Thyroid gland (tissue), 4 donors: ENCODE measurements around the gene RAB3D. TPM values are rescaled to one million over a fixed set of nuclear protein-coding genes. Genes with fewer than 3 reads are reported as not detected.

ENCODE experiments used
- DNase-seq, 2 donors: peaks; one replicate each; pipeline ENCODE4 v3.0.0-alpha.2; 2019
- H3K27ac ChIP-seq, 3 donors: fragments of 200-600 bp; sonication (generic); 1 replicate in 2 of 3; 2 replicates in 1 of 3; pipeline ENCODE4 v1.5.1; 2016 to 2019; ENCODE audit warnings: mild to moderate bottlenecking in 1 of 3, moderate library complexity in 1 of 3
- H3K27me3 ChIP-seq: fragments of 200-600 bp; sonication (generic); one replicate; pipeline ENCODE4 v1.5.1; 2019
- H3K36me3 ChIP-seq, 2 donors: fragments of 200-600 bp; sonication (generic); one replicate each; pipeline ENCODE4 v1.5.1; 2016 to 2019
- H3K4me1 ChIP-seq, 2 donors: fragments of 200-600 bp; sonication (generic); one replicate each; pipeline ENCODE4 v1.5.1; 2017 to 2019
- H3K4me3 ChIP-seq, 3 donors: fragments of 200-600 bp; sonication (generic); replicated peaks in 1 of 3; 1 replicate in 2 of 3; 2 replicates in 1 of 3; pipeline ENCODE4 v1.5.1; 2016; ENCODE audit warnings: mild to moderate bottlenecking in 1 of 3
- H3K9me3 ChIP-seq: fragments of 200-600 bp; sonication (generic); one replicate; pipeline ENCODE4 v1.5.1; 2017
- POLR2A ChIP-seq, 2 donors: fragments of 450-650 bp; IDR thresholded peaks; one replicate each; pipeline ENCODE4 v1.6.1; 2017; ENCODE audit warnings: antibody characterized with exemption in 2 of 2, mild to moderate bottlenecking in 2 of 2, moderate library complexity in 1 of 2
- WGBS, 2 donors: methylation state at CpG; one replicate each; pipeline ENCODE4 v1.1.5; 2017; 5-methylcytosine and 5-hydroxymethylcytosine counted together
- intact Hi-C: fragments of 100-400 bp; cut with DNase I; formaldehyde crosslinking; loops from one replicate; pipeline ENCODE4 v1.15.1; 2023
- total RNA-seq, 4 donors: library from RNA; depleted of rRNA; stranded (reverse); fragments of >200 nt; gene quantifications; one replicate each; pipeline ENCODE4 v1.2.3, GENCODE V29; 2016
- TF ChIP-seq, protein P1 (sequence below), 6 experiments: fragments of 200-600 bp in 3 of 6; fragments of 450-650 bp in 3 of 6; sonication (generic) in 3 of 6; IDR thresholded peaks; one replicate each; pipeline ENCODE4 v1.5.1; 2016 to 2019; ENCODE audit warnings: antibody characterized with exemption in 6 of 6, mild to moderate bottlenecking in 2 of 6, inconsistent platforms in 1 of 6, moderate library complexity in 1 of 6

Gene RAB3D
- total RNA-seq, 4 donors from 2014 or later: 14.8 to 30.3 (median 20.6) TPM

DNA sequence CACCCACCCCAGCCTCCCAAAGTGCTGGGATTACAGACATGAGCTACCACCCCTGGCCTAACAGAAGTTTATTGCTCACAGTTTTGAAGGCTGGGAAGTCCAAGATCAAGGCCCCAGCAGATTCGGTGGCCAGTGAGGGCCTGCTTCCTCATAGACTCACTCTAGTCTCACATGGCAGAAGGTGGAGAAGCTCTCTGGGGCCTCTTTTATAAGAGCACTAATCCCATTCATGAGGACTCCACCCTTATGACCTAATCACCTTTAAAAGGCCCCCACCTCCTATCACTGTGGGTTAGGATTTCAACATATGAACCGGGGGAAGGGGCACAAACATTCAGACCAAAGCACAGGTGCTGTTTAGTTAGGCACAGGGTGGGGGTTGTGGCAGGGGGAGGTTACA is 28.1 kb upstream of the RAB3D start:
- no peak overlapping the region for H3K4me3 ChIP-seq
- DNase-seq: no peak
- no peaks in the 10 kb centered on the region for H3K9me3 ChIP-seq
- peaks cover 0 to 5% of the 10 kb centered on the region in 2 donors for H3K36me3 ChIP-seq
- no peaks in the 10 kb centered on the region for H3K27me3 ChIP-seq
- no peaks in the 10 kb centered on the region for H3K4me1 ChIP-seq
- 89 to 91% methylated on average over 1 to 2 of the region's 2 CpGs for WGBS, 2 donors
- TF ChIP-seq, protein P1, sequence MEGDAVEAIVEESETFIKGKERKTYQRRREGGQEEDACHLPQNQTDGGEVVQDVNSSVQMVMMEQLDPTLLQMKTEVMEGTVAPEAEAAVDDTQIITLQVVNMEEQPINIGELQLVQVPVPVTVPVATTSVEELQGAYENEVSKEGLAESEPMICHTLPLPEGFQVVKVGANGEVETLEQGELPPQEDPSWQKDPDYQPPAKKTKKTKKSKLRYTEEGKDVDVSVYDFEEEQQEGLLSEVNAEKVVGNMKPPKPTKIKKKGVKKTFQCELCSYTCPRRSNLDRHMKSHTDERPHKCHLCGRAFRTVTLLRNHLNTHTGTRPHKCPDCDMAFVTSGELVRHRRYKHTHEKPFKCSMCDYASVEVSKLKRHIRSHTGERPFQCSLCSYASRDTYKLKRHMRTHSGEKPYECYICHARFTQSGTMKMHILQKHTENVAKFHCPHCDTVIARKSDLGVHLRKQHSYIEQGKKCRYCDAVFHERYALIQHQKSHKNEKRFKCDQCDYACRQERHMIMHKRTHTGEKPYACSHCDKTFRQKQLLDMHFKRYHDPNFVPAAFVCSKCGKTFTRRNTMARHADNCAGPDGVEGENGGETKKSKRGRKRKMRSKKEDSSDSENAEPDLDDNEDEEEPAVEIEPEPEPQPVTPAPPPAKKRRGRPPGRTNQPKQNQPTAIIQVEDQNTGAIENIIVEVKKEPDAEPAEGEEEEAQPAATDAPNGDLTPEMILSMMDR (IDR thresholded peaks at IDR 0.05): no peak
- intact Hi-C loops: no loop called here
- no peak overlapping the region for H3K27ac ChIP-seq

DNA sequence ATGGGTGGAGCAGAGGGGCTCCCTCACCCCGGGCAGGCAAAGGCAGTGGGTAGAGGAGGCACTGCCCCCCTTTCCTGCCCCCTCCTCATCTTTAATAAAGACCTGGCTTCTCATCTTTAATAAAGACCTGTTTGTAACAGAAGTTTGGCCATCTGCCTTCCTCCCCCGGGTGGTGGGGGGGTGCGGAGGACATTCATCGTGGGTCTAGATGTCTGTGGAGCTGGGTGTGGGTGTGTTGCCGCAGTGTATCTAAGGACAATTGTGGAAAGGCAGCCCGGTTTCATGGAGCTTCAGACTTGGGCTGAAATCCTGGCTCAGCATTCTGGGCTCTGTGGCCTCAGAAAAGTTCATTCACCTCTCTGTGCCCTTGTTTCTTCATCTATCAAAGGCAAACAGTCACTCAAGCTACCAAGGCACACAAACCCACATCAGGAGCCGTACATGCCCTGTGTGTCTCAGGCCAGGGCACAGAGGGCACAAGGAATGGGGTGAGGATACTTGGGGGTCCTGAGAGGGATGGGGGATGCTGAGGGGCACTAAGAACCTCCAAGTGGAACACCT is 26.2 kb upstream of the RAB3D start:
- Histone ChIP-seq H3K27me3 (no peaks in the 10 kb centered on the region), H3K9me3 (no peaks in the 10 kb centered on the region), H3K27ac (no peak overlapping the region), H3K4me3 (no peak overlapping the region), H3K36me3 (peaks cover 0 to 5% of the 10 kb centered on the region in 2 donors), H3K4me1 (peaks cover 0 to 10% of the 10 kb centered on the region in 2 donors)
- no peak for TF ChIP-seq POLR2A (IDR thresholded peaks at IDR 0.05)
- 77 to 83% methylated on average over 7 of the region's 7 CpGs for WGBS, 2 donors
- intact Hi-C loops: no loop called here
- DNase-seq: no peak

DNA sequence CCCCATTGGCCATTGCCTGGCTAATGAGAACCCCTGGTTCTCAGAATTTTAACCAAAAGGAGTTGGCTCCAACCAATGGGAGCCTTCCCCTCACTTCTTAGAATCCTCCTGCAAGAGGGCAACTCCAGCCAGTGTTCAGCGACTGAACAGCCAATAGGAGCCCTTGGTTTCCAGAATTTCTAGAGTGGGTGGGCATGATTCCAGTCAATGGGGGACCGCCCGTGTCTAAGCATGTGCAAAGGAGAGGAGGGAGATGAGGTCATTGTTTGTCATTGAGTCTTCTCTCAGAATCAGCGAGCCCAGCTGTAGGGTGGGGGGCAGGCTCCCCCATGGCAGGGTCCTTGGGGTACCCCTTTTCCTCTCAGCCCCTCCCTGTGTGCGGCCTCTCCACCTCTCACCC is 25.5 kb upstream of the RAB3D start:
- H3K36me3 ChIP-seq: peaks cover 0 to 5% of the 10 kb centered on the region in 2 donors
- no peak for DNase-seq

DNA sequence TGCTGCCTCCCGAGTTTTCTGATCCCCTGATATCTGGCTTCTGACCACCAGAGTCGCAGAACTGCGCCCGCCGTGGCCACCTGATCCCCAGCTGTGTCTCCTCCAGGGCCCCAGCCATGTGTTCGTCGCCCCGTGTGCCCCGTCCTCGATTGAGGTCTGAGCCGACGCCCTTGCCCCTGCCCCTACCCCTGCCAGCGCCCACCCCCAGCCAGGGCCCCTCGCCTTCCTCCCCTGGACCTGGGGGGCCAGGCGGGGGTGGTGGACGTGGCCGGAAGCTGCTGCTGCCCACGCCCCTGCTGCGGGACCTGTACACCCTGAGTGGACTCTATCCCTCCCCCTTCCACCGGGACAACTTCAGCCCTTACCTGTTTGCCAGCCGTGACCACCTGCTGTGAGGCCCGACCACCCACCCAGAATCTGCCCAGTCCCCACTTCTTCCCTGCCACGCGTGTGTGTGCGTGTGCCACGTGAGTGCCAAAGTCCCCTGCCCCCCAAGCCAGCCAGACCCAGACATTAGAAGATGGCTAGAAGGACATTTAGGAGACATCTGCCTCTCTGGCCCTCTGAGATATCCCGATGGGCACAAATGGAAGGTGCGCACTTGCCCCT is 24.9 kb upstream of the RAB3D start:
- intact Hi-C loops: no loop called here
- Histone ChIP-seq H3K36me3 (peaks cover 0 to 5% of the 10 kb centered on the region in 2 donors), H3K27me3 (no peaks in the 10 kb centered on the region), H3K4me1 (peaks cover 0 to 10% of the 10 kb centered on the region in 2 donors), H3K9me3 (no peaks in the 10 kb centered on the region), H3K27ac (no peak overlapping the region), H3K4me3 (no peak overlapping the region)
- DNase-seq: no peak
- TF ChIP-seq POLR2A (IDR thresholded peaks at IDR 0.05): no peak
- TF ChIP-seq, protein P1 (IDR thresholded peaks at IDR 0.05): no peak
- WGBS, 2 donors: 86 to 94% methylated on average over 19 to 23 of the region's 28 CpGs

More for the DNA sequence above, 25.5 kb upstream of the RAB3D start:
- Histone ChIP-seq H3K27me3 (no peaks in the 10 kb centered on the region), H3K4me3 (no peak overlapping the region), H3K9me3 (no peaks in the 10 kb centered on the region), H3K27ac (no peak overlapping the region), H3K4me1 (peaks cover 0 to 10% of the 10 kb centered on the region in 2 donors)
- TF ChIP-seq, protein P1 (IDR thresholded peaks at IDR 0.05): no peak
- no peak for TF ChIP-seq POLR2A (IDR thresholded peaks at IDR 0.05)
- intact Hi-C loops: no loop called here
- 68 to 81% methylated on average over 5 of the region's 5 CpGs for WGBS, 2 donors

DNA sequence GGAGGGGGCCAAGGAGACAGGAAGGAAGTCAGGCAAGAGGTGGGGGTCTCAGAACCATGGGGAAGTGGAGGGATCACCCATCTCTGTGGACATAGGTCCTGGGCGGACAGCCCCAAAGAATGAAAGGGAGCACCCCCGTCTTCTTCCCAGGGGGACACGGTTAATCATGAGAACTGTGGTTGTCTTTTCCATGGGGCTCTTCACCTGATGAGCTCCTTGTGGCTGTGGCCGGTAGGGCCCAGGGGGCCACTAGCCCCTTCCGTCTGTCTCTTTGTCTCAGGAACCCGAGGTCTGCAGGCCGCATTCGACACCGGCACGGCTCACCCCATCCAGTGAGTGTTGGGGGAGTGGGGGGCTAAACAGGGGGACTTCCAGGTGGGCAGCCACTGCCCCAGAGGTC is 24.4 kb upstream of the RAB3D start:
- intact Hi-C loops: no loop called here
- H3K27me3 ChIP-seq: no peaks in the 10 kb centered on the region
- H3K4me1 ChIP-seq: peaks cover 0 to 10% of the 10 kb centered on the region in 2 donors
- H3K4me3 ChIP-seq: no peak overlapping the region
- no peak for DNase-seq
- peaks cover 0 to 5% of the 10 kb centered on the region in 2 donors for H3K36me3 ChIP-seq
- H3K9me3 ChIP-seq: no peaks in the 10 kb centered on the region
- TF ChIP-seq POLR2A (IDR thresholded peaks at IDR 0.05): no peak
- TF ChIP-seq, protein P1 (IDR thresholded peaks at IDR 0.05): no peak
- 89 to 91% methylated on average over 10 of the region's 10 CpGs for WGBS, 2 donors
- H3K27ac ChIP-seq: no peak overlapping the region
